H9 (cell line): ENCODE measurements around the gene NECAB2. TPM values are rescaled to one million over a fixed set of nuclear protein-coding genes. Genes with fewer than 3 reads are reported as not detected.
A peak's percentile ranks its signal among the peaks of the same experiment; 100 is the strongest.

ENCODE experiments used
- DNase-seq: peaks from one replicate; pipeline ENCODE4 v3.0.0-alpha.2; 2017
- H2AFZ ChIP-seq: one replicate; pipeline ENCODE4 v1.6.1; 2013; ENCODE audit warnings: mild to moderate bottlenecking, low read length, control low read depth, moderate library complexity
- H2AK5ac ChIP-seq: 2 replicates; pipeline ENCODE4 v1.6.1; 2013; ENCODE audit warnings: low read length, control low read depth, mixed read lengths; ENCODE audit not compliant: insufficient read length
- H2BK120ac ChIP-seq: one replicate; pipeline ENCODE4 v1.6.1; 2013; ENCODE audit warnings: low read depth, mild to moderate bottlenecking, low read length, control low read depth, inconsistent platforms; ENCODE audit not compliant: poor library complexity, severe bottlenecking
- H2BK12ac ChIP-seq: 2 replicates; pipeline ENCODE4 v1.6.1; 2013; ENCODE audit warnings: low read length, control low read depth, mixed read lengths, low read depth; ENCODE audit not compliant: insufficient read length
- H2BK15ac ChIP-seq: 2 replicates; pipeline ENCODE4 v1.6.1; 2013; ENCODE audit warnings: low read depth, low read length, control low read depth
- H2BK20ac ChIP-seq: one replicate; pipeline ENCODE4 v1.6.1; 2013; ENCODE audit warnings: low read depth, mild to moderate bottlenecking, low read length, control low read depth, inconsistent platforms; ENCODE audit not compliant: poor library complexity, severe bottlenecking
- H2BK5ac ChIP-seq: 2 replicates; pipeline ENCODE4 v1.6.1; 2013; ENCODE audit warnings: low read length, control low read depth, mixed read lengths; ENCODE audit not compliant: insufficient read length
- H3K14ac ChIP-seq: 2 replicates; pipeline ENCODE4 v1.6.1; 2013; ENCODE audit warnings: low read length, control low read depth; ENCODE audit not compliant: insufficient read depth
- H3K18ac ChIP-seq: 2 replicates; pipeline ENCODE4 v1.6.1; 2013; ENCODE audit warnings: low read depth, mild to moderate bottlenecking, mixed read lengths, low read length, control low read depth; ENCODE audit not compliant: insufficient read length
- H3K23ac ChIP-seq: 2 replicates; pipeline ENCODE4 v1.6.1; 2013; ENCODE audit warnings: low read length, control low read depth, mixed read lengths, low read depth; ENCODE audit not compliant: insufficient read length
- H3K23me2 ChIP-seq: 2 replicates; pipeline ENCODE4 v1.6.1; 2013; ENCODE audit warnings: low read depth, mild to moderate bottlenecking, mixed read lengths, low read length, control low read depth; ENCODE audit not compliant: insufficient read length, poor library complexity, severe bottlenecking
- H3K27ac ChIP-seq: 2 replicates; pipeline ENCODE4 v1.5.1; 2013; ENCODE audit warnings: low read length, control low read depth, mixed read lengths, low read depth; ENCODE audit not compliant: insufficient read length
- H3K27me3 ChIP-seq: 2 replicates; pipeline ENCODE4 v1.6.1; 2013; ENCODE audit warnings: low read length, control low read depth, inconsistent platforms; ENCODE audit not compliant: insufficient read depth
- H3K4ac ChIP-seq: 2 replicates; pipeline ENCODE4 v1.6.1; 2013; ENCODE audit warnings: low read depth, mild to moderate bottlenecking, control low read depth, inconsistent platforms, low read length, moderate library complexity
- H3K4me1 ChIP-seq: 2 replicates; pipeline ENCODE4 v1.6.1; 2013; ENCODE audit warnings: low read length, control low read depth, inconsistent platforms; ENCODE audit not compliant: insufficient read depth
- H3K4me2 ChIP-seq: 2 replicates; pipeline ENCODE4 v1.6.1; 2013; ENCODE audit warnings: low read length, control low read depth, mixed read lengths; ENCODE audit not compliant: insufficient read length, insufficient read depth
- H3K56ac ChIP-seq: 2 replicates; pipeline ENCODE4 v1.6.1; 2013; ENCODE audit warnings: low read depth, mild to moderate bottlenecking, mixed read lengths, low read length, control low read depth; ENCODE audit not compliant: insufficient read length
- H3K79me1 ChIP-seq: 2 replicates; pipeline ENCODE4 v1.6.1; 2013; ENCODE audit warnings: low read depth, mild to moderate bottlenecking, moderate library complexity, low read length, control low read depth, inconsistent platforms; ENCODE audit not compliant: insufficient read depth, poor library complexity, severe bottlenecking
- H3K79me2 ChIP-seq: 2 replicates; pipeline ENCODE4 v1.6.1; 2013; ENCODE audit warnings: low read length, control low read depth, inconsistent platforms; ENCODE audit not compliant: insufficient read depth
- H3K9ac ChIP-seq: 2 replicates; pipeline ENCODE4 v1.6.1; 2013; ENCODE audit warnings: low read length, control low read depth, mixed read lengths; ENCODE audit not compliant: insufficient read length; ENCODE audit errors: extremely low read depth
- H3K9me3 ChIP-seq: one replicate; pipeline ENCODE4 v1.6.1; 2013; ENCODE audit warnings: low read depth, low read length, inconsistent platforms; ENCODE audit not compliant: control insufficient read depth
- H3T11ph ChIP-seq: one replicate; pipeline ENCODE4 v1.6.1; 2013; ENCODE audit warnings: mild to moderate bottlenecking, low read length, control low read depth, inconsistent platforms
- H4K20me1 ChIP-seq: one replicate; pipeline ENCODE4 v1.6.1; 2013; ENCODE audit not compliant: control insufficient read depth, insufficient read length, insufficient read depth
- H4K5ac ChIP-seq: 2 replicates; pipeline ENCODE4 v1.6.1; 2013; ENCODE audit warnings: low read depth, mild to moderate bottlenecking, mixed read lengths, low read length, control low read depth; ENCODE audit not compliant: insufficient read length
- H4K8ac ChIP-seq: replicated peaks from 2 replicates; pipeline ENCODE4 v1.6.1; 2013; ENCODE audit warnings: low read length, control low read depth, mixed read lengths, low read depth; ENCODE audit not compliant: insufficient read length
- H4K91ac ChIP-seq: 2 replicates; pipeline ENCODE4 v1.6.1; 2013; ENCODE audit warnings: low read depth, mild to moderate bottlenecking, moderate library complexity, mixed read lengths, low read length, control low read depth; ENCODE audit not compliant: insufficient read length
- H3K27ac Mint-ChIP-seq, 3 experiments: 2 replicates in 2 of 3; 3 replicates in 1 of 3; pipeline ENCODE4 v1.8.0; 2020 to 2021; ENCODE audit warnings: mixed read lengths in 3 of 3, mild to moderate bottlenecking in 1 of 3, moderate library complexity in 1 of 3
- H3K27me3 Mint-ChIP-seq: 2 replicates; pipeline ENCODE4 v1.8.0; 2021; ENCODE audit warnings: low read depth, mild to moderate bottlenecking, moderate library complexity, mixed read lengths
- H3K36me3 Mint-ChIP-seq, 3 experiments: 2 replicates in 2 of 3; 3 replicates in 1 of 3; pipeline ENCODE4 v1.8.0; 2020 to 2021; ENCODE audit warnings: low read depth in 3 of 3, mixed read lengths in 3 of 3; ENCODE audit not compliant: insufficient read depth in 1 of 3
- H3K4me1 Mint-ChIP-seq, 2 experiments: 2 replicates each; pipeline ENCODE4 v1.8.0; 2020; ENCODE audit warnings: mixed read lengths in 2 of 2
- H3K4me3 Mint-ChIP-seq, 2 experiments: 2 replicates in 1 of 2; 3 replicates in 1 of 2; pipeline ENCODE4 v1.8.0; 2020 to 2021; ENCODE audit warnings: mild to moderate bottlenecking in 2 of 2, mixed read lengths in 2 of 2, moderate library complexity in 1 of 2
- H3K9me3 Mint-ChIP-seq, 2 experiments: 2 replicates in 1 of 2; 3 replicates in 1 of 2; pipeline ENCODE4 v1.8.0; 2020; ENCODE audit warnings: mild to moderate bottlenecking in 2 of 2, mixed read lengths in 2 of 2, moderate library complexity in 1 of 2
- WGBS: extraction: QIAGEN DNeasy Blood & Tissue Kit; methylation state at CpG from one replicate; pipeline ENCODE4 v1.1.7; 2013; ENCODE audit warnings: missing lambda C conversion rate, low lambda C conversion rate, mixed read lengths; ENCODE audit not compliant: insufficient read length; ENCODE audit errors: extremely low coverage; 5-methylcytosine and 5-hydroxymethylcytosine counted together
- total RNA-seq: library from RNA; stranded (reverse); gene quantifications from 2 replicates; pipeline ENCODE4 v1.2.1, GENCODE V29; 2021
- TF ChIP-seq, protein P1 (sequence below): fragments of 200-600 bp; sonication (generic); conservative IDR thresholded peaks from 3 replicates; pipeline ENCODE4 v1.8.0; 2021; ENCODE audit warnings: antibody characterized with exemption, mild to moderate bottlenecking

Gene NECAB2
- total RNA-seq, 1 experiment from 2014 or later, result 12.6 TPM

DNA sequence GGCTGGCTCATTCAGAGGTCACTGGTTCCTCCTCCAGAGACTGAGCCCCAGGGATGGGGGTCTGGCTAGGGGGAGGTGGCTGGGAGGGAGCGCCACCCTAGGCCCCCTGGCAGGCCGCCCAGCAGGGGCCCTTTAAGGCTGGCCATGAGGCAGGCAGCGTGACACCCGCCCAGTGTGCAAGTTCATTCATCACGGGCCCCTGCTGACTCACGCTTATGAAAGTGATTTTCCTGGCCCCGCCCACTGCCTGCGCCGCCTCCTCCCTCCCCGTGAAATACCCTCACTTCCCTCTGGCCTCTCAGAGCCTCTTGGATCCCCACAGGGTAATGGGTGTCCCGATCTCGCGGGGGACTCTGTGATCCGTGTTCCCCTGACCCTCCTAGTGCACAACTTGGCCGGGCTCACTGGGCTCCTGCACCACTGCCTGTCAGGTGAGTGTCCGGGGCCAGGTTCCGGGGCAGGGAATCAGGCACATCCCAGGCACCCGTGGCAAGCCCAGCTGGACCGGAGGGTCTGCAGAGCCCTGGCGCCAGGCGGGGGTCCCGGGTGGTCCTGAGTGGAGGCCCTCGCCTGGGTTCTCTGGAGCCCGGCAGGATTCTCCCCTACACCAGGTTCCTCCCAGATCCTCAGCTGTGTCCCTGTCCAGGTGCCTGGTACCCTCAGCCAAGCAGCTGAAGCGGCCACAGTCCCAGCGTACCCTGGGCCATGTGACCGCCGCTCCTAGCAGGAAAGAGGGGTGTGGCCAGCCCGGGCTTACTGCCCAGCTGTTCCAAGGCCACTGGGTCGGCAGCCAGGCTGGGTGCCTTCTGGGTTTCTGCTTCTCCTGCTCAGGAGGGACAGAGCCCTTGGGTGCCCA, 14.9 kb upstream of the NECAB2 start, which contains the start of gene OSGIN1:
OSGIN1 (plus strand) TSS at position 301 of the 856 bp plus-strand sequence. CDS start 4,432 bp downstream, outside the sequence.
- Mint-ChIP-seq H3K27me3 (peaks cover 4% of the 10 kb centered on the region; the same call in 1 of the 2 replicates), H3K4me3 (peak within 1 kb of the TSS; percentile 55 to 70; a peak in 4 of 5 replicates), H3K9me3 (no peaks in the 10 kb centered on the region; a peak in 2 of 5 replicates), H3K36me3 (no peaks in the 10 kb centered on the region), H3K27ac (no peak within 1 kb of the TSS), H3K4me1 (peaks cover 10 to 14% of the 10 kb centered on the region in 2 experiments)
- H3K79me1 ChIP-seq, result no peaks in the 10 kb centered on the region
- no peaks in the 10 kb centered on the region for H3K4me1 ChIP-seq
- H3K79me2 ChIP-seq, result no peaks in the 10 kb centered on the region
- H3K56ac ChIP-seq, result no peak within 1 kb of the TSS
- no peak within 1 kb of the TSS for H2AK5ac ChIP-seq
- no peak within 1 kb of the TSS for H4K91ac ChIP-seq
- no peak within 1 kb of the TSS for H3K18ac ChIP-seq
- TF ChIP-seq, protein P1, sequence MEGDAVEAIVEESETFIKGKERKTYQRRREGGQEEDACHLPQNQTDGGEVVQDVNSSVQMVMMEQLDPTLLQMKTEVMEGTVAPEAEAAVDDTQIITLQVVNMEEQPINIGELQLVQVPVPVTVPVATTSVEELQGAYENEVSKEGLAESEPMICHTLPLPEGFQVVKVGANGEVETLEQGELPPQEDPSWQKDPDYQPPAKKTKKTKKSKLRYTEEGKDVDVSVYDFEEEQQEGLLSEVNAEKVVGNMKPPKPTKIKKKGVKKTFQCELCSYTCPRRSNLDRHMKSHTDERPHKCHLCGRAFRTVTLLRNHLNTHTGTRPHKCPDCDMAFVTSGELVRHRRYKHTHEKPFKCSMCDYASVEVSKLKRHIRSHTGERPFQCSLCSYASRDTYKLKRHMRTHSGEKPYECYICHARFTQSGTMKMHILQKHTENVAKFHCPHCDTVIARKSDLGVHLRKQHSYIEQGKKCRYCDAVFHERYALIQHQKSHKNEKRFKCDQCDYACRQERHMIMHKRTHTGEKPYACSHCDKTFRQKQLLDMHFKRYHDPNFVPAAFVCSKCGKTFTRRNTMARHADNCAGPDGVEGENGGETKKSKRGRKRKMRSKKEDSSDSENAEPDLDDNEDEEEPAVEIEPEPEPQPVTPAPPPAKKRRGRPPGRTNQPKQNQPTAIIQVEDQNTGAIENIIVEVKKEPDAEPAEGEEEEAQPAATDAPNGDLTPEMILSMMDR, result no peak
- no peak within 1 kb of the TSS for H2BK120ac ChIP-seq
- no peak within 1 kb of the TSS for H2AFZ ChIP-seq
- no peak within 1 kb of the TSS for H3K14ac ChIP-seq
- peak; percentile 81 for DNase-seq
- H2BK5ac ChIP-seq, result no peak within 1 kb of the TSS
- H3T11ph ChIP-seq, result no peak within 1 kb of the TSS
- no peaks in the 10 kb centered on the region for H3K27me3 ChIP-seq
- H3K23ac ChIP-seq, result no peak within 1 kb of the TSS
- no peaks in the 10 kb centered on the region for H3K23me2 ChIP-seq
- H2BK20ac ChIP-seq, result no peak within 1 kb of the TSS
- H3K9me3 ChIP-seq, result no peaks in the 10 kb centered on the region
- H3K4me2 ChIP-seq, result peak within 1 kb of the TSS; percentile 48
- H3K4ac ChIP-seq, result no peak within 1 kb of the TSS
- H3K9ac ChIP-seq, result no peak within 1 kb of the TSS
- no peak within 1 kb of the TSS for H2BK15ac ChIP-seq
- no peak within 1 kb of the TSS for H4K8ac ChIP-seq
- H4K5ac ChIP-seq, result no peak within 1 kb of the TSS
- H2BK12ac ChIP-seq, result no peak within 1 kb of the TSS
- no peaks in the 10 kb centered on the region for H4K20me1 ChIP-seq
- no peak within 1 kb of the TSS for H3K27ac ChIP-seq
- no CpG with 5 or more reads among the region's 30 CpGs for WGBS
